HepG2 (cell line): ENCODE results near the gene CNNM4. TPM values are rescaled to one million over a fixed set of nuclear protein-coding genes. Genes with fewer than 3 reads are reported as not detected.

Source experiments
- AGO2 ChIP-seq: fragments of 200-400 bp; formaldehyde crosslinking; optimal IDR thresholded peaks from 2 replicates; pipeline ENCODE3; 2017; ENCODE audit warnings: mild to moderate bottlenecking, low read depth, low read length, moderate library complexity
- ATF7 ChIP-seq, 2 experiments: fragments of 450-650 bp in 1 of 2; sonication (generic) in 1 of 2; formaldehyde crosslinking in 1 of 2; IDR thresholded peaks; 2 replicates each; pipeline versions ENCODE4 v1.4.0 to v1.6.1; 2016 to 2020; ENCODE audit warnings: antibody characterized with exemption in 1 of 2, mild to moderate bottlenecking in 1 of 2, missing genetic modification reagents in 1 of 2
- CAMTA2 ChIP-seq: sonication (generic); formaldehyde crosslinking; IDR thresholded peaks from 2 replicates; pipeline ENCODE4 v1.4.0; 2020; ENCODE audit warnings: mild to moderate bottlenecking, missing genetic modification reagents, borderline replicate concordance
- FOXO1 ChIP-seq: sonication (generic); formaldehyde crosslinking; IDR thresholded peaks from 2 replicates; pipeline ENCODE4 v1.4.0; 2020; ENCODE audit warnings: missing genetic modification reagents
- HNRNPH1 ChIP-seq: fragments of 200-400 bp; formaldehyde crosslinking; optimal IDR thresholded peaks from 2 replicates; pipeline ENCODE3; 2017; ENCODE audit warnings: mild to moderate bottlenecking, low read depth, low read length
- KLF15 ChIP-seq: sonication (generic); formaldehyde crosslinking; IDR thresholded peaks from 2 replicates; pipeline ENCODE4 v1.8.1; 2023; ENCODE audit warnings: borderline replicate concordance, mild to moderate bottlenecking, inconsistent platforms, missing genetic modification reagents, mixed read lengths
- MEF2D ChIP-seq: sonication (generic); formaldehyde crosslinking; IDR thresholded peaks from 2 replicates; pipeline ENCODE4 v1.5.1; 2020; ENCODE audit warnings: mild to moderate bottlenecking, missing genetic modification reagents
- PHF21A ChIP-seq: sonication (generic); formaldehyde crosslinking; IDR thresholded peaks from 2 replicates; pipeline ENCODE4 v1.5.0; 2020; ENCODE audit warnings: mild to moderate bottlenecking, missing genetic modification reagents
- RARG ChIP-seq: sonication (generic); formaldehyde crosslinking; IDR thresholded peaks from 2 replicates; pipeline ENCODE4 v1.4.0; 2020; ENCODE audit warnings: low read depth, mild to moderate bottlenecking, missing genetic modification reagents
- SNAI1 ChIP-seq: sonication (generic); formaldehyde crosslinking; IDR thresholded peaks from 2 replicates; pipeline ENCODE4 v1.5.0; 2020; ENCODE audit warnings: mild to moderate bottlenecking, missing genetic modification reagents, borderline replicate concordance
- SOX13 ChIP-seq, 3 experiments: fragments of 450-650 bp in 1 of 3; sonication (generic) in 1 of 3; formaldehyde crosslinking in 1 of 3; IDR thresholded peaks in 2 of 3; conservative IDR thresholded peaks in 1 of 3; 2 replicates each; pipeline versions ENCODE4 v1.5.0 to v1.6.1; 2016 to 2020; ENCODE audit warnings: antibody characterized with exemption in 1 of 3, mild to moderate bottlenecking in 1 of 3, missing compliant biosample characterization in 1 of 3, missing genetic modification reagents in 1 of 3, moderate library complexity in 1 of 3
- ZNF224 ChIP-seq: sonication (generic); formaldehyde crosslinking; IDR thresholded peaks from 2 replicates; pipeline ENCODE4 v1.5.0; 2020; ENCODE audit warnings: mild to moderate bottlenecking, missing genetic modification reagents
- ZNF343 ChIP-seq: sonication (generic); formaldehyde crosslinking; IDR thresholded peaks from 2 replicates; pipeline ENCODE4 v1.4.0; 2020; ENCODE audit warnings: mild to moderate bottlenecking, missing genetic modification reagents
- ZNF431 ChIP-seq: sonication (generic); formaldehyde crosslinking; IDR thresholded peaks from 2 replicates; pipeline ENCODE4 v1.9.0; 2022; ENCODE audit warnings: missing genetic modification reagents, low read depth, mild to moderate bottlenecking, borderline replicate concordance
- ZNF530 ChIP-seq: sonication (generic); formaldehyde crosslinking; IDR thresholded peaks from 2 replicates; pipeline ENCODE4 v1.5.0; 2020; ENCODE audit warnings: low read depth, mild to moderate bottlenecking, missing genetic modification reagents
- ZNF598 ChIP-seq: sonication (generic); formaldehyde crosslinking; IDR thresholded peaks from 2 replicates; pipeline ENCODE4 v1.5.1; 2020; ENCODE audit warnings: mild to moderate bottlenecking, missing genetic modification reagents, borderline replicate concordance
- ZNF788 ChIP-seq: sonication (generic); formaldehyde crosslinking; IDR thresholded peaks from 2 replicates; pipeline ENCODE4 v1.5.0; 2020; ENCODE audit warnings: mild to moderate bottlenecking, missing genetic modification reagents, borderline replicate concordance
- polyA plus RNA-seq, 8 experiments: library from polyadenylated mRNA; depleted of rRNA in 3 of 8; stranded (reverse) in 7 of 8; unstranded in 1 of 8; fragments of >200 nt; fragmentation: Illumina TruSeq in 4 of 8; extraction: Trizol in 4 of 8; gene quantifications; 2 replicates each; pipeline versions ENCODE4 v1.2.1 to v1.2.3, GENCODE V29; 2011 to 2016; ENCODE audit warnings: low read depth in 4 of 8, missing spikeins in 1 of 8, mixed read lengths in 1 of 8; ENCODE audit not compliant: insufficient read depth in 1 of 8
- total RNA-seq, 5 experiments: library from RNA; depleted of rRNA; stranded (reverse); fragments of >200 nt; fragmentation: Illumina TruSeq; extraction: Trizol; gene quantifications; 2 replicates each; pipeline ENCODE4 v1.2.3, GENCODE V29; 2016; ENCODE audit warnings: low read depth in 1 of 5
- TF ChIP-seq, protein P1 (sequence below): sonication (generic); formaldehyde crosslinking; IDR thresholded peaks from 2 replicates; pipeline ENCODE4 v1.5.1; 2020; ENCODE audit warnings: mild to moderate bottlenecking, missing genetic modification reagents, borderline replicate concordance
- TF ChIP-seq, protein P2 (sequence below): sonication (generic); formaldehyde crosslinking; IDR thresholded peaks from 2 replicates; pipeline ENCODE4 v1.4.0; 2020; ENCODE audit warnings: mild to moderate bottlenecking, missing genetic modification reagents
- TF ChIP-seq, protein P3 (sequence below): IDR thresholded peaks from 2 replicates; pipeline ENCODE4 v1.6.1; 2016

Gene CNNM4
- total and polyA plus RNA-seq, 2 of the 13 experiments (the other 11 are each of a cell fraction or from before 2014, with no cell fraction given), result 5.9 to 8.4 TPM

DNA sequence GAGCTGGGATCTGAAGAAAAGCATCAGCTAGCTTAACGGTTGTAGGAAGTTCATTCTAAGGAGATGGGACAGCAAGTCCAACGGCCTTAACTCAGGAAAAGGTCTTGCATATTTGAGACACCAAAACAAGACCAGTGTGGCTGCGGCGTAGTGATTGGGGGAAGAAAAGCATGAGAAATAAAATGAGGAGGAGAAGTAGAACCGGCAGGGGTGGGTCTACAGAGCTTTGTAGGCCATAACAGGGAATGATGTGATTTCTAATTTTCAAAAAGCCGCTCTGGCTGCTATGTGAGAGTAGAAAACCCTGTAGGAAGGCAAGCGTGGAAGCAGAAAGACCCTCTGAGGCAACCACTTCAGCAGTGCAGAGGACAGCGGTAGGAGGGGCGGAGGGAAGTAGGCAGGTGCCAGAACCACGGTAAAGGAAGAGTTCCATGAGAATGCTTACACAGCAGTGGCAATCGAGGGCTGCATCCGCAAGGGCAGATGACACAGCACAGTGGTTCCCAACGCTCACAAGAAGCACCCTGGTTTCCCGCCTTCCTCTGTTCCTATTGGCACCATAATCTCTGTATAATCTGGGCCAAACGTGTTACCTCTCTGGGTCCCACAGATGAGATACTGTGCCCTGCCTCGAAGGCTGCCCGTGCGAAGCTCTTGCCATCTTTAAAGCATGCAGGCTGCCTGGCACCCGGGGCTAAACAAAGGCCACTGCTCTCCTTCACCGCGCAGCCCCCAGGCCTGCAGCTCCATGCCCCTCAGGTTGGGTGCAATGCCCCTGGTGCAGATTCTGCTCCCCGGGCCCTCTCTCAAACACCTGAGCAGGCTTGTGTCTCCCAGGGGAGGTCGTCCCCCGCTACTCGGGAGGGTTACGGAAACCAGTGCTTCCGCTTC, 96.3 kb downstream of the CNNM4 start (continued):
- TF ChIP-seq, protein P1, sequence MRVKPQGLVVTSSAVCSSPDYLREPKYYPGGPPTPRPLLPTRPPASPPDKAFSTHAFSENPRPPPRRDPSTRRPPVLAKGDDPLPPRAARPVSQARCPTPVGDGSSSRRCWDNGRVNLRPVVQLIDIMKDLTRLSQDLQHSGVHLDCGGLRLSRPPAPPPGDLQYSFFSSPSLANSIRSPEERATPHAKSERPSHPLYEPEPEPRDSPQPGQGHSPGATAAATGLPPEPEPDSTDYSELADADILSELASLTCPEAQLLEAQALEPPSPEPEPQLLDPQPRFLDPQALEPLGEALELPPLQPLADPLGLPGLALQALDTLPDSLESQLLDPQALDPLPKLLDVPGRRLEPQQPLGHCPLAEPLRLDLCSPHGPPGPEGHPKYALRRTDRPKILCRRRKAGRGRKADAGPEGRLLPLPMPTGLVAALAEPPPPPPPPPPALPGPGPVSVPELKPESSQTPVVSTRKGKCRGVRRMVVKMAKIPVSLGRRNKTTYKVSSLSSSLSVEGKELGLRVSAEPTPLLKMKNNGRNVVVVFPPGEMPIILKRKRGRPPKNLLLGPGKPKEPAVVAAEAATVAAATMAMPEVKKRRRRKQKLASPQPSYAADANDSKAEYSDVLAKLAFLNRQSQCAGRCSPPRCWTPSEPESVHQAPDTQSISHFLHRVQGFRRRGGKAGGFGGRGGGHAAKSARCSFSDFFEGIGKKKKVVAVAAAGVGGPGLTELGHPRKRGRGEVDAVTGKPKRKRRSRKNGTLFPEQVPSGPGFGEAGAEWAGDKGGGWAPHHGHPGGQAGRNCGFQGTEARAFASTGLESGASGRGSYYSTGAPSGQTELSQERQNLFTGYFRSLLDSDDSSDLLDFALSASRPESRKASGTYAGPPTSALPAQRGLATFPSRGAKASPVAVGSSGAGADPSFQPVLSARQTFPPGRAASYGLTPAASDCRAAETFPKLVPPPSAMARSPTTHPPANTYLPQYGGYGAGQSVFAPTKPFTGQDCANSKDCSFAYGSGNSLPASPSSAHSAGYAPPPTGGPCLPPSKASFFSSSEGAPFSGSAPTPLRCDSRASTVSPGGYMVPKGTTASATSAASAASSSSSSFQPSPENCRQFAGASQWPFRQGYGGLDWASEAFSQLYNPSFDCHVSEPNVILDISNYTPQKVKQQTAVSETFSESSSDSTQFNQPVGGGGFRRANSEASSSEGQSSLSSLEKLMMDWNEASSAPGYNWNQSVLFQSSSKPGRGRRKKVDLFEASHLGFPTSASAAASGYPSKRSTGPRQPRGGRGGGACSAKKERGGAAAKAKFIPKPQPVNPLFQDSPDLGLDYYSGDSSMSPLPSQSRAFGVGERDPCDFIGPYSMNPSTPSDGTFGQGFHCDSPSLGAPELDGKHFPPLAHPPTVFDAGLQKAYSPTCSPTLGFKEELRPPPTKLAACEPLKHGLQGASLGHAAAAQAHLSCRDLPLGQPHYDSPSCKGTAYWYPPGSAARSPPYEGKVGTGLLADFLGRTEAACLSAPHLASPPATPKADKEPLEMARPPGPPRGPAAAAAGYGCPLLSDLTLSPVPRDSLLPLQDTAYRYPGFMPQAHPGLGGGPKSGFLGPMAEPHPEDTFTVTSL (CRISPR knock-in tag), result peak; percentile 57; the same call in 1 of the 2 replicates
- TF ChIP-seq SNAI1 (CRISPR knock-in tag), result peak; percentile 86; the same call in 1 of the 2 replicates
- 0 out of 2 replicates have a peak, but pooled peaks have one; percentile 12 for TF ChIP-seq RARG (CRISPR knock-in tag)
- no peak for TF ChIP-seq HNRNPH1
- TF ChIP-seq KLF15 (CRISPR knock-in tag), result no peak
- no peak for TF ChIP-seq MEF2D (CRISPR knock-in tag)
- no peak for TF ChIP-seq SOX13 (IDR thresholded peaks at IDR 0.05)
- TF ChIP-seq SOX13 (CRISPR knock-in tag; conservative IDR thresholded peaks at IDR 0.05 in 1 of 2, IDR thresholded peaks at IDR 0.05 in 1 of 2), result no peak
- TF ChIP-seq FOXO1 (CRISPR knock-in tag), result no peak
- no peak for TF ChIP-seq ATF7 (IDR thresholded peaks at IDR 0.05)
- TF ChIP-seq ATF7 (CRISPR knock-in tag; IDR thresholded peaks at IDR 0.05), result 0 out of 2 replicates have a peak, but pooled peaks have one; percentile 14
- TF ChIP-seq PHF21A (CRISPR knock-in tag), result 0 out of 2 replicates have a peak, but pooled peaks have one; percentile 6
- TF ChIP-seq, protein P2, sequence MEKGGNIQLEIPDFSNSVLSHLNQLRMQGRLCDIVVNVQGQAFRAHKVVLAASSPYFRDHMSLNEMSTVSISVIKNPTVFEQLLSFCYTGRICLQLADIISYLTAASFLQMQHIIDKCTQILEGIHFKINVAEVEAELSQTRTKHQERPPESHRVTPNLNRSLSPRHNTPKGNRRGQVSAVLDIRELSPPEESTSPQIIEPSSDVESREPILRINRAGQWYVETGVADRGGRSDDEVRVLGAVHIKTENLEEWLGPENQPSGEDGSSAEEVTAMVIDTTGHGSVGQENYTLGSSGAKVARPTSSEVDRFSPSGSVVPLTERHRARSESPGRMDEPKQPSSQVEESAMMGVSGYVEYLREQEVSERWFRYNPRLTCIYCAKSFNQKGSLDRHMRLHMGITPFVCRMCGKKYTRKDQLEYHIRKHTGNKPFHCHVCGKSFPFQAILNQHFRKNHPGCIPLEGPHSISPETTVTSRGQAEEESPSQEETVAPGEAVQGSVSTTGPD, result no peak
- TF ChIP-seq CAMTA2 (CRISPR knock-in tag), result 0 out of 2 replicates have a peak, but pooled peaks have one; percentile 37
- TF ChIP-seq, protein P3, sequence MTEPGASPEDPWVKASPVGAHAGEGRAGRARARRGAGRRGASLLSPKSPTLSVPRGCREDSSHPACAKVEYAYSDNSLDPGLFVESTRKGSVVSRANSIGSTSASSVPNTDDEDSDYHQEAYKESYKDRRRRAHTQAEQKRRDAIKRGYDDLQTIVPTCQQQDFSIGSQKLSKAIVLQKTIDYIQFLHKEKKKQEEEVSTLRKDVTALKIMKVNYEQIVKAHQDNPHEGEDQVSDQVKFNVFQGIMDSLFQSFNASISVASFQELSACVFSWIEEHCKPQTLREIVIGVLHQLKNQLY (CRISPR knock-in tag), result no peak
- peak; percentile 50; the same call in 1 of the 2 replicates for TF ChIP-seq ZNF598 (CRISPR knock-in tag)
- no peak for TF ChIP-seq AGO2
- TF ChIP-seq ZNF431, result 0 out of 2 replicates have a peak, but pooled peaks have one; percentile 35
- TF ChIP-seq ZNF343, result no peak; the same call in 1 of the 2 replicates
- TF ChIP-seq ZNF788 (CRISPR knock-in tag), result 0 out of 2 replicates have a peak, but pooled peaks have one; percentile 11
- TF ChIP-seq ZNF224, result no peak
- no peak for TF ChIP-seq ZNF530 (CRISPR knock-in tag)
